Gastrocnemius medialis (tissue), 4 donors: Measurements from ENCODE around the gene SEC61G.

Experiments used
- POLR2A ChIP-seq, 2 donors: fragments of 450-650 bp; IDR thresholded peaks; one replicate each; pipeline ENCODE4 v1.6.1; 2017; ENCODE audit warnings: antibody characterized with exemption in 2 of 2, mild to moderate bottlenecking in 2 of 2, moderate library complexity in 2 of 2
- TF ChIP-seq, protein P1 (sequence below), 5 experiments: fragments of 450-650 bp in 3 of 5; fragments of 200-600 bp in 2 of 5; sonication (generic) in 2 of 5; IDR thresholded peaks in 4 of 5; conservative IDR thresholded peaks in 1 of 5; 1 replicate in 4 of 5; 2 replicates in 1 of 5; pipeline ENCODE4 v1.5.1; 2016 to 2019; ENCODE audit warnings: antibody characterized with exemption in 5 of 5, mild to moderate bottlenecking in 3 of 5, moderate library complexity in 3 of 5

DNA sequence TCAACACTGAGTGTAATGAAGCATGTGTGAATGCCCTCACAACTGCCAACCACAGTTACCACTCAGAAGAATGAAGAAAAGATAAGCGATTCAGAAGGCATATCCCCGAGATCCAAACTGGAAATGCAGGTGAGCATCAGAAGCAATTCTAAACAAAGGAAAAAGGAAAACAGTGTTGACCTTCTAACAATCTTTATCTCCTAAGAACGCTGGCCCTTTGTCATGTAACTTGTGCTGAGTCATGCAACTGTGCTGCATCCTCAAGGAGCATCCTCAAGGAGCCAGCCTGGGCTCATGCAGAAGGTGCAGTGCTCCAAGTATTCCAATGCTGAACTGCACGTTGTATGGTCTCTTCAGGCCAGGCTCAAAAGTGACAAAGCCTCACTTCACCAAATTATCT is 30.6 kb downstream of the SEC61G start:
- TF ChIP-seq POLR2A (IDR thresholded peaks at IDR 0.05) = no peak
- TF ChIP-seq, protein P1, sequence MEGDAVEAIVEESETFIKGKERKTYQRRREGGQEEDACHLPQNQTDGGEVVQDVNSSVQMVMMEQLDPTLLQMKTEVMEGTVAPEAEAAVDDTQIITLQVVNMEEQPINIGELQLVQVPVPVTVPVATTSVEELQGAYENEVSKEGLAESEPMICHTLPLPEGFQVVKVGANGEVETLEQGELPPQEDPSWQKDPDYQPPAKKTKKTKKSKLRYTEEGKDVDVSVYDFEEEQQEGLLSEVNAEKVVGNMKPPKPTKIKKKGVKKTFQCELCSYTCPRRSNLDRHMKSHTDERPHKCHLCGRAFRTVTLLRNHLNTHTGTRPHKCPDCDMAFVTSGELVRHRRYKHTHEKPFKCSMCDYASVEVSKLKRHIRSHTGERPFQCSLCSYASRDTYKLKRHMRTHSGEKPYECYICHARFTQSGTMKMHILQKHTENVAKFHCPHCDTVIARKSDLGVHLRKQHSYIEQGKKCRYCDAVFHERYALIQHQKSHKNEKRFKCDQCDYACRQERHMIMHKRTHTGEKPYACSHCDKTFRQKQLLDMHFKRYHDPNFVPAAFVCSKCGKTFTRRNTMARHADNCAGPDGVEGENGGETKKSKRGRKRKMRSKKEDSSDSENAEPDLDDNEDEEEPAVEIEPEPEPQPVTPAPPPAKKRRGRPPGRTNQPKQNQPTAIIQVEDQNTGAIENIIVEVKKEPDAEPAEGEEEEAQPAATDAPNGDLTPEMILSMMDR (IDR thresholded peaks at IDR 0.05 in 4 of 5, conservative IDR thresholded peaks at IDR 0.05 in 1 of 5) = no peak
